Stimulated activated CD4-positive, alpha-beta T cell treated with anti-CD3 and anti-CD28 coated beads, Interleukin-4, amount 100 ng/mL, for 4 hours (primary cell): ENCODE data around the gene HTR1D.
A peak's percentile ranks its signal among the peaks of the same experiment; 100 is the strongest.

Experiments
- DNase-seq, 2 experiments: peaks; one replicate each; pipeline ENCODE4 v3.0.0-alpha.2; 2020

The HTR1D gene

GRCh38 chr1:23178950-23179349, 38.4 kb downstream of the HTR1D start:
- no peak for DNase-seq

GRCh38 chr1:23178414-23178813, 38.9 kb downstream of the HTR1D start:
- DNase-seq, result no peak

- DNase-seq, result peak; percentile 37 to 51
Observed at GRCh38 chr1:23177438-23178380, 39.6 kb downstream of the HTR1D start.

GRCh38 chr1:23177031-23177430, 40.3 kb downstream of the HTR1D start:
- DNase-seq, result no peak

GRCh38 chr1:23174426-23175110, 42.7 kb downstream of the HTR1D start:
- DNase-seq, result no peak

- DNase-seq, result no peak
Observed at GRCh38 chr1:23171181-23171755, 46.0 kb downstream of the HTR1D start.

GRCh38 chr1:23169727-23170335, 47.5 kb downstream of the HTR1D start:
- no peak for DNase-seq

GRCh38 chr1:23169195-23169575, 48.1 kb downstream of the HTR1D start:
- DNase-seq, result no peak

GRCh38 chr1:23168445-23169194, 48.7 kb downstream of the HTR1D start, which contains the start of gene LUZP1:
LUZP1 (minus strand) TSS chr1:23168856.
- DNase-seq, result peak; percentile 80 to 86

GRCh38 chr1:23168079-23168444, 49.2 kb downstream of the HTR1D start:
- peak in 1 of 2 experiments; percentile 35 for DNase-seq

- DNase-seq, result peak; percentile 13 to 25
Observed at GRCh38 chr1:23167353-23168078, 49.8 kb downstream of the HTR1D start.

- no peak for DNase-seq
Observed at GRCh38 chr1:23166854-23167253, 50.4 kb downstream of the HTR1D start.

GRCh38 chr1:23163395-23163794, 53.9 kb downstream of the HTR1D start:
- DNase-seq, result no peak

GRCh38 chr1:23159963-23160877, 57.1 kb downstream of the HTR1D start:
- DNase-seq, result no peak

GRCh38 chr1:23156940-23157339, 60.4 kb downstream of the HTR1D start:
- no peak for DNase-seq

GRCh38 chr1:23152966-23153684, 64.2 kb downstream of the HTR1D start:
- DNase-seq, result no peak

- no peak for DNase-seq
Observed at GRCh38 chr1:23150742-23151141, 66.6 kb downstream of the HTR1D start.

GRCh38 chr1:23150125-23150524, 67.2 kb downstream of the HTR1D start:
- DNase-seq, result no peak

GRCh38 chr1:23149114-23149513, 68.2 kb downstream of the HTR1D start:
- DNase-seq, result no peak

GRCh38 chr1:23148084-23148483, 69.2 kb downstream of the HTR1D start:
- no peak for DNase-seq
